ENCODE measurements around the gene ERBB4.

DNA sequence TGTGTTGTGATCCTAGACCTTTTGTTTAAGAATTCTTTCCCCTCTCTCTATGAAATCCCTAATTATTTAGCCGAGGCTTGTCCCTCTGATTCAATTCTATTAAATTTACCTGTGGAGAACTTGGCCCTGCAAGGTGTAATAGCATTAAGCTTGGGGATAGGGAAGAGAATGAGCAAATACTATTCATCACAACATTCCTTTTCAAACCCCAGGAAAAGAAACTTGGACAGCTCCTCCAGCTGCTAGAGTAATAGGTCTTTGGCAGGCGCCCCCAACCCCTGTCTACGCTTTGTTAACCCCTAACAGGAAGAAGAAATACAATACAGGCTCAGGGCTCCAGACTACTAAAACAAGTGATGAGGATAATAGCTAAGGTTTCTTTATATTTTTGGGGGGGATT, 1025.2 kb downstream of the ERBB4 start:
- TF ChIP-seq, protein P1, sequence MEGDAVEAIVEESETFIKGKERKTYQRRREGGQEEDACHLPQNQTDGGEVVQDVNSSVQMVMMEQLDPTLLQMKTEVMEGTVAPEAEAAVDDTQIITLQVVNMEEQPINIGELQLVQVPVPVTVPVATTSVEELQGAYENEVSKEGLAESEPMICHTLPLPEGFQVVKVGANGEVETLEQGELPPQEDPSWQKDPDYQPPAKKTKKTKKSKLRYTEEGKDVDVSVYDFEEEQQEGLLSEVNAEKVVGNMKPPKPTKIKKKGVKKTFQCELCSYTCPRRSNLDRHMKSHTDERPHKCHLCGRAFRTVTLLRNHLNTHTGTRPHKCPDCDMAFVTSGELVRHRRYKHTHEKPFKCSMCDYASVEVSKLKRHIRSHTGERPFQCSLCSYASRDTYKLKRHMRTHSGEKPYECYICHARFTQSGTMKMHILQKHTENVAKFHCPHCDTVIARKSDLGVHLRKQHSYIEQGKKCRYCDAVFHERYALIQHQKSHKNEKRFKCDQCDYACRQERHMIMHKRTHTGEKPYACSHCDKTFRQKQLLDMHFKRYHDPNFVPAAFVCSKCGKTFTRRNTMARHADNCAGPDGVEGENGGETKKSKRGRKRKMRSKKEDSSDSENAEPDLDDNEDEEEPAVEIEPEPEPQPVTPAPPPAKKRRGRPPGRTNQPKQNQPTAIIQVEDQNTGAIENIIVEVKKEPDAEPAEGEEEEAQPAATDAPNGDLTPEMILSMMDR (IDR thresholded peaks at IDR 0.05): no peak
- no peak for TF ChIP-seq POLR2A (IDR thresholded peaks at IDR 0.05)
